Activated B cell treated with CpG ODN at 0.5 μM for 24 hours (primary cell): ENCODE results near the gene CDT1. TPM values are rescaled to one million over a fixed set of nuclear protein-coding genes. Genes with fewer than 3 reads are reported as not detected.
"Not testable (repeated sequence)": the region's sequence is repeated elsewhere in the genome, so short reads cannot be mapped to it uniquely, and the experiment has no call there.

ENCODE experiments used
- ATAC-seq: fragments of 200-7000 bp; cut with Tn5 transposase; one replicate; pipeline ENCODE4 v1.10.0; 2021; ENCODE audit warnings: low read depth, mild to moderate bottlenecking, moderate library complexity
- CTCF ChIA-PET: fragments of 350-600 bp; sonication (Branson Sonifier 250); formaldehyde crosslinking; loops from one replicate; lab custom pipeline; 2021; ENCODE audit warnings: antibody characterized with exemption; lab: Charles Lee
- POLR2A ChIA-PET: fragments of 350-600 bp; sonication (Branson Sonifier 250); formaldehyde crosslinking; loops from one replicate; lab custom pipeline; 2021; ENCODE audit warnings: antibody characterized with exemption; lab: Charles Lee
- DNase-seq: peaks from one replicate; pipeline ENCODE4 v3.0.0; 2022
- H3K27ac Mint-ChIP-seq: one replicate; pipeline ENCODE4 v1.8.0; 2020; ENCODE audit warnings: mixed read lengths
- H3K27me3 Mint-ChIP-seq: one replicate; pipeline ENCODE4 v1.8.0; 2021; ENCODE audit warnings: mixed read lengths
- H3K36me3 Mint-ChIP-seq: one replicate; pipeline ENCODE4 v1.8.0; 2021; ENCODE audit warnings: low read depth, mixed read lengths
- H3K4me1 Mint-ChIP-seq: one replicate; pipeline ENCODE4 v1.8.0; 2021; ENCODE audit warnings: mixed read lengths
- H3K4me3 Mint-ChIP-seq: one replicate; pipeline ENCODE4 v1.8.0; 2020; ENCODE audit warnings: mild to moderate bottlenecking, mixed read lengths
- H3K9me3 Mint-ChIP-seq: one replicate; pipeline ENCODE4 v1.8.0; 2020; ENCODE audit warnings: mixed read lengths
- CTCF ChIP-seq: fragments of 200-600 bp; IDR thresholded peaks from one replicate; pipeline ENCODE4 v1.8.0; 2022; ENCODE audit warnings: antibody characterized with exemption, mild to moderate bottlenecking
- intact Hi-C: fragments of 100-400 bp; cut with micrococcal nuclease; formaldehyde crosslinking; loops from one replicate; pipeline ENCODE4 v1.15.1; 2024
- total RNA-seq: library from RNA; stranded (reverse); gene quantifications from 2 replicates; pipeline ENCODE4 v1.2.3, GENCODE V29; 2022

The CDT1 gene
- total RNA-seq, 1 donor from 2014 or later: 4.3 TPM

- H3K4me1 Mint-ChIP-seq: no peaks in the 10 kb centered on the region
- DNase-seq (no peak), ATAC-seq (no peak)
- H3K27ac Mint-ChIP-seq: no peak overlapping the region
- TF ChIP-seq CTCF: no peak
- intact Hi-C loops: no loop called here
- POLR2A ChIA-PET: no interaction called here
- CTCF ChIA-PET: interaction anchor here (3.9 kb wide), 1 partner anchor 37 kb away, joined by 11 read pairs; the partner anchor contains the start of genes GALNS and TRAPPC2L
- H3K27me3 Mint-ChIP-seq: no peaks in the 10 kb centered on the region
- H3K9me3 Mint-ChIP-seq: no peaks in the 10 kb centered on the region
- H3K4me3 Mint-ChIP-seq: no peak overlapping the region
- H3K36me3 Mint-ChIP-seq: peaks cover 9% of the 10 kb centered on the region
These were observed 16.9 kb downstream of the CDT1 start for GRCh38 chr16:88820385-88821025.

DNA sequence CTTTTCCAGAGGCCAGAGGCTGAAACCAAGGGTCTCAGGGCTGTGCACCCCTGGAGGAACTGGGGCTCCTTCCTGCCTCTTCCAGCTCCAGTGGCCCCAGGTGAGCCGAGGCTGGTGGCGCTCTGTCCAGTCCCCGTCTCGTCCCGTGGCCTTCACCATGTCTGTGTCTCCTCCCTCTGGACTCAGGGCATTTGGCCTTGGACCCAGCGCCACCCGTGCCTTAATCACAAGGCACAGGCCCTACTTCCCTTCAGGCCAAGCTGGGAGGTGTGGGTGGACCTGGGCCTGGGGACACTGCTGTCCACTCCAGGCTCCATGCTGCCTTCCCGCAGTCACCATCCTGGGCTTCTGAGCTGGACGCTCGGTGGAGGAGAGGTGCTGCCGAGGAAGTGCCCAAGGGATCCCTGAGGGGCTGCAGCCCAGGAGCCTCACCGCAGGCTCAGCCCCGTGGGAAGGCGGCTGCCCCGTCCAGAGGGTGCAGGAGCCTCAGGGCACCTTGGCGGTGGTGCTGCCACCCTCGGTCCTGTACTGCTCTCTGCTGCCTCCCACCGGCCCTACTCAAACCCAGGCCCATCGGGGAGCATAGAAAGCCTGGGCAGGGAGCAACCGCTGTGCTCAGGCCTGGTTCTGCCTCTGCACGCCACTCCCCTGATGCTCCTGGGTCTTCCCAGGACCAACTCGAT, 17.7 kb downstream of the CDT1 start:
- no peak for ATAC-seq
- POLR2A ChIA-PET: no interaction called here
- no peaks in the 10 kb centered on the region for H3K27me3 Mint-ChIP-seq
- H3K9me3 Mint-ChIP-seq: no peaks in the 10 kb centered on the region
- no peak for DNase-seq
- no peaks in the 10 kb centered on the region for H3K4me1 Mint-ChIP-seq
- TF ChIP-seq CTCF: no peak
- peaks cover 11% of the 10 kb centered on the region for H3K36me3 Mint-ChIP-seq
- CTCF ChIA-PET: no interaction called here
- H3K27ac Mint-ChIP-seq: no peak overlapping the region
- intact Hi-C loops: no loop called here
- H3K4me3 Mint-ChIP-seq: no peak overlapping the region

- no peak overlapping the region for H3K4me3 Mint-ChIP-seq
- no peak overlapping the region for H3K27ac Mint-ChIP-seq
- CTCF ChIA-PET: no interaction called here
- no peak for TF ChIP-seq CTCF
- no peaks in the 10 kb centered on the region for H3K4me1 Mint-ChIP-seq
- POLR2A ChIA-PET: no interaction called here
- intact Hi-C loops: no loop called here
- no peaks in the 10 kb centered on the region for H3K9me3 Mint-ChIP-seq
- DNase-seq (no peak), ATAC-seq (no peak)
- no peaks in the 10 kb centered on the region for H3K27me3 Mint-ChIP-seq
- H3K36me3 Mint-ChIP-seq: peaks cover 13% of the 10 kb centered on the region
These were observed 18.9 kb downstream of the CDT1 start for GRCh38 chr16:88822281-88823040.

GRCh38 chr16:88823646-88824045, 20.1 kb downstream of the CDT1 start:
- peaks cover 16% of the 10 kb centered on the region for H3K36me3 Mint-ChIP-seq
- H3K27me3 Mint-ChIP-seq, ATAC-seq, H3K4me1 Mint-ChIP-seq, H3K27ac Mint-ChIP-seq, intact Hi-C loops, DNase-seq, POLR2A ChIA-PET, H3K4me3 Mint-ChIP-seq, H3K9me3 Mint-ChIP-seq, CTCF ChIA-PET: not testable (repeated sequence)

DNA sequence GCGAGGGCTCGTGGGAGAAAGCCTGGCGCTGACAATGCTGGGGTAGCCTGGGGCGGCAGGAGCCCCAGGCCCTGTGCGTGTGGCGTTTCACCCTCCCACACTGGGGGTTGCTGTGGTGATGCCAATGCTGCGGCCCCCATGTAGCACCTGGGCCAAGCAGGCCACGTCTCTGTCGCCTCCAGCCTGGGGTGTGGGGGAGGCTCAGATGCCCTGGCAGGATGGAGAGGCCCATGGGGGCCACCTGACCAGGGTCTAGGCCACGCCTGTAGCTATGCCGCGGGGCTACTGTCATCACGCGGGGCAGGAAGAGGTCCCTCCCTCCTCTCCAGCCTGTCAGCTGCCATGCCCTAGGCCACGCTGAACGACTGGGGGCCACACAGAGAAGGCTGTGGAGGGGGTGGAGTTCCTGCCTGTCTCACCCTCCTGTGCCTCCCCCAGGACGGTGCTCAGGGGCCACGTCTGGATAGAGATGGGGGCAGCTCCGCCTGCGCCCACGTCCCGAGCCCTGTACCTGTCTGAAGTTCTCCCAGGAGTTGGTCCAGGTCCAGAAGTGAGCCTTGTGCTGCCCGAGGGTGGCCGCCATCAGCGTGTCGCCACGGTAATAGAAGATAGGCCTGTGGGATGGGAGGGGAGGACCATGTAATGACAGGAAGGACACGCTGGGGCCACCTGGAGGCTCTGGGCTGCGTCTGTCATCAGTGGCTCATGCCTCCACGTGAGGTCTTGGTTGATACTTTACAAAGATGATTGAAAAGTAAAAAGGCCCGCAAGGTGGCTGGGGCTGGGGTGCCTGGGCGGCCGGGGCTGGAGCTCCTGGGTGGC, 20.9 kb downstream of the CDT1 start:
- CTCF ChIA-PET: no interaction called here
- Mint-ChIP-seq H3K27ac (no peak overlapping the region), H3K9me3 (no peaks in the 10 kb centered on the region), H3K4me3 (no peak overlapping the region), H3K36me3 (peaks cover 18% of the 10 kb centered on the region), H3K4me1 (no peaks in the 10 kb centered on the region), H3K27me3 (no peaks in the 10 kb centered on the region)
- intact Hi-C loops: no loop called here
- DNase-seq: no peak
- no peak for TF ChIP-seq CTCF
- no peak for ATAC-seq
- POLR2A ChIA-PET: no interaction called here
